Choroid plexus epithelial cell (primary cell): ENCODE results near the gene NFKB1.
A peak's percentile ranks its signal among the peaks of the same experiment; 100 is the strongest.
"Not testable (repeated sequence)": the region's sequence is repeated elsewhere in the genome, so short reads cannot be mapped to it uniquely, and the experiment has no call there.

Experiments
- DNase-seq: peaks from one replicate; pipeline ENCODE4 v3.0.0-alpha.2; 2010; ENCODE audit warnings: low read depth
- H3K4me3 ChIP-seq: 2 replicates; pipeline ENCODE4 v1.5.1; 2011; ENCODE audit warnings: low read depth, mild to moderate bottlenecking, control low read depth, low read length, moderate library complexity
- CTCF ChIP-seq: conservative IDR thresholded peaks from 2 replicates; pipeline ENCODE4 v1.5.1; 2011; ENCODE audit warnings: low read depth, mild to moderate bottlenecking, control low read depth, inconsistent platforms, low read length, moderate library complexity

NFKB1 gene

GRCh38 chr4:102466298-102466697 is 34.9 kb upstream of the NFKB1 start:
- no peak for TF ChIP-seq CTCF
- peak; percentile 72 for DNase-seq
- H3K4me3 ChIP-seq = no peak overlapping the region

GRCh38 chr4:102469806-102470205 is 31.4 kb upstream of the NFKB1 start:
- no peak for TF ChIP-seq CTCF
- no peak for DNase-seq
- H3K4me3 ChIP-seq = no peak overlapping the region

GRCh38 chr4:102472441-102473013 is 28.6 kb upstream of the NFKB1 start:
- no peak for DNase-seq
- no peak overlapping the region for H3K4me3 ChIP-seq
- TF ChIP-seq CTCF = no peak

DNA sequence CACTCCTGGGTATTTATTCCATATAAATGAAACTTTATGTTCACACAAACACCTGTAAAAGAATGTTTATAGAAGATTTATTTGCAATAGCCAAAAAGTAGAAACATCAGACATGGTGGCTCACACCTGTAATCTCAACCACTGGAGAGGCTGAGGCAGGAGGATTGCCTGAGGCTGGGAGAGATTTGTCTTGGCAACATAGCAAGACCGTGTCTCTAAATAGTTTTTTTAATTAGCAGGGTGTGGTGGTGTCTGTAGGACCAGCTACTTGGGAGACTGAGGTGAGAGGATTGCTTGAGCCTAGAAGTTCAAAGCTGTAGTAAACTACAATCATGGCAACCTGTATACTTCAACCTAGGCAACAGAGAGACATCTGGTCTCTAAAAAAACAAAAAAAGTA is 27.7 kb upstream of the NFKB1 start:
- no peak for DNase-seq
- H3K4me3 ChIP-seq = no peak overlapping the region
- no peak for TF ChIP-seq CTCF

- DNase-seq = no peak
- no peak overlapping the region for H3K4me3 ChIP-seq
- no peak for TF ChIP-seq CTCF
These were observed 26.2 kb upstream of the NFKB1 start for GRCh38 chr4:102474736-102475504.

DNA sequence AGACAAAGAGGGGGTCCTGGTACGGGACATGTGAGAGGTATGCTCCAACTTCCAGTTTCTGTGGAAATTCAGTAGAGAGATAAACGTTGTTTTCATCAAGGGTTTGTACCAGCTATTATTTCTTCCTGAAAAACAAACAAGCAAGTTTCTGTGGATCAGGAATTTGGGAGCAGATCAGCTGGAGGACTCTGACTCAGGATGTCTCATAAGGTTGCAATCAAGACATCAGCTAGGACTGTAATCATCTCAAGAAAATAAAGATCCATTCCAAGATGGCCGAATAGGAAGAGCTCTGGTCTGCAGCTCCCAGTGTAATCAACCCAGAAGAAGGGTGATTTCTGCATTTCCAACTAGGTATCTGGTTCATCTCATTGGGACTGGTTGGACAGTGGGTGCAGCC is 23.5 kb upstream of the NFKB1 start:
- no peak for TF ChIP-seq CTCF
- peak; percentile 18 for DNase-seq
- H3K4me3 ChIP-seq = no peak overlapping the region

- TF ChIP-seq CTCF = no peak
- no peak overlapping the region for H3K4me3 ChIP-seq
- DNase-seq = no peak
These were observed 23.0 kb upstream of the NFKB1 start for GRCh38 chr4:102478186-102478585.

GRCh38 chr4:102479832-102480231 is 21.3 kb upstream of the NFKB1 start:
- not testable (repeated sequence) for DNase-seq

More at GRCh38 chr4:102479832-102480231, 21.3 kb upstream of the NFKB1 start:
- not testable (repeated sequence) for H3K4me3 ChIP-seq
